GM18505 (cell line): ENCODE data around the gene DOCK1.

ENCODE experiments used
- ATAC-seq: cut with Tn5 transposase; IDR thresholded peaks from one replicate; pipeline ENCODE4 v1.9.1; 2021; ENCODE audit not compliant: unreplicated experiment
- POLR2A ChIP-seq: IDR thresholded peaks from 4 replicates; pipeline ENCODE4 v1.6.1; 2011; ENCODE audit warnings: borderline replicate concordance; ENCODE audit not compliant: insufficient read depth, insufficient read length; ENCODE audit errors: extremely low read depth

The DOCK1 gene

DNA sequence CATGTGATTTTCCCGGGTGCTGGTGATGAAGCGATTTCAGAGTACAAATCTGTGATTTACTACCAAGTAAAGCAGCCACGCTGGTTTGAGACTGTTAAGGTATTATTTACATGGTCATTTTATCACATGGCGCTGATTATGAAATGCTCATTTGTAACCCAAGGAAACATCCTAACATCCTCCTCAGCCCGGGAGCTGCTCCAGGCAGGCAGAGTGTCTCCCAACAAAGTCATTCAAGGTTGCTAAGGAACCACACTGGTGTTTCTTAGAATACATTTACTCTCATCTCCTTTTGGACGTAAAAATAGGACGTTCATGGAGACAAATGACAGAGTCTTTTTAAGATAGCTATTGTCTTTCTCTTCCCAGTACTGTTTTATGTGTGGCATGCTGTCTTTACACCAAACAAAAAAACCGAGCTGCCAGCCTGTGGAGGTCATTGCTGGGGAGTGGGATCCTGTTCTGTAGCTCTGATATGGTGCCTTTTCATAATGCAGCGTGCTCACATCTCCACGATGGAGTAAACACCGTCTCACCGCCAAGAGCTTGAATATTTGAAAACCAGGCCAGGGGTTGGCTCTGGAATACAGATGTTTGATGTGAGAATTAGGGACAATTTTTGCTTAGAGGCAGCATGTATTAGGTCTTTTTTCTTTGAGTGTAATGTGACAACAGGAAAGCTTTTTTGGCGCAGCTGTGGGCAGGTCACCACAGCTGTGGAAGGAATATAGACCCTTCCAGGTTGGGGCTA, 119.6 kb downstream of the DOCK1 start:
- no peak for ATAC-seq
- TF ChIP-seq POLR2A = no peak

- TF ChIP-seq POLR2A = no peak
- no peak for ATAC-seq
These were observed 122.6 kb downstream of the DOCK1 start for GRCh38 chr10:127027786-127028185.

- ATAC-seq = no peak
- no peak for TF ChIP-seq POLR2A
These were observed 123.3 kb downstream of the DOCK1 start for GRCh38 chr10:127028556-127028955.

DNA sequence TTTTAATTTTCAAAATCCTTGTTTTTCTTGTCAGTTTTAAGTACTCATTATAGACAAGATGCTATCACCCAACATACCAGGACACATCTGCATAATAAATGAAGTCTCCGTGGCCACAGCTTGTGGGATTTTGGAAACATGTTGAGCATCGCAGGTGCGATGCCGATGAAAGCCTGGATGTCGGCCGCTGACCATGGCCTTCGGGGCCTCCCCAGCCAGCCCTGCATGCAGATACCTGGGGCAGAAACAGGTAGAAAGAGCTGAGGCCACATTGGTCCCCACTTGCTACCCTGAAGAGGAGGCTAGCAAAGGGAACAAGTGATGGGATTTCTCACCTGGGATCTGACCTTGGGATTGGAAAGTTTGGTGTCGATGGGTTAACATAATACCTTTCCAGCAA, 123.8 kb downstream of the DOCK1 start:
- ATAC-seq = no peak
- TF ChIP-seq POLR2A = no peak

GRCh38 chr10:127033216-127034033, 128.2 kb downstream of the DOCK1 start:
- TF ChIP-seq POLR2A = no peak

DNA sequence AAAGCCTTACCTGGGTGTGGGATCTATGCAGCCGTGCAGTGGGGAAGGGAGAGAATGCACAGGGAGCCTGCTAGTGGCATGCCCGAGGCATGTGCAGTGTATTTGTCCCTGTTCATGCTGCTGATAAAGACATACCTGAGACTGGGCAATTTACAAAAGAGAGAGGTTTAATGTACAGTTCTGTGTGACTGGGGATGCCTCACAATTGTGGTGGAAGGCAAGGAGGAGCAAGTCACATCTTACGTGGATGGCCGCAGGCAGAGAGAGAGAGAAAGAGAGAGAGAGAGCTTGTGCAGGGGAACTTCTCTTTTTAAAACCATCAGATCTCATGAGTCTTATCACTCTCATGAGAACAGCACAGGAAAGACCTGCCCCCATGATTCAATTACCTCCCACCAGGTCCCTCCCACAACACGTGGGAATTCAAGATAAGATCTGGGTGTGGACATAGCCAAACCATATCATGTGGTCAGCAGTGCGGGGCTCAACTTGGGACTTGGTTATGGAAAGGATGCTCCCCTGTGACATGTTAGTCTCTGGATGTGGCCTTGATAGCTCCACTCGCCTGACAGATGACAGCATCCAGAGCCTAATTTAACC, 128.9 kb downstream of the DOCK1 start:
- no peak for ATAC-seq
- TF ChIP-seq POLR2A = no peak

More at GRCh38 chr10:127033216-127034033, 128.2 kb downstream of the DOCK1 start:
- ATAC-seq = no peak

DNA sequence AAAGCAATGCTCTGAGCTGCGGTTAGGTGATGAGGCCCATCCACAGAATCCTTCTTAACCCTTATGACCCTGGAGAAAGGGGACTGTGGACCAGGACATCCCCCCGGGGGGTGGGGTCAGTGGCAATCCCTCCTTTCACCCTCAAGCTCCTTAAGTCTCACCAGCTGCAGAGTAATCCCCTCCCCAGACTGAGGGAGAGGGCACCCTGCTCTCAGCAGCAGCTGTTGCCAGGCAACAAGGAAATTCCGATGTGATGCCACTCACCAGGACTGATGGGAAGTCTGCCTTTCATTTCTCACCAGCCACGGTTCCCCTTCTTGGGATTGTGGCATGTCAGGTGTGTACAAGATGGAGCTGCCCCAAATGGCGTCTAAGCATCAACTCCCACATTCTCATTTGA, 129.6 kb downstream of the DOCK1 start:
- no peak for ATAC-seq
- TF ChIP-seq POLR2A = no peak

- no peak for ATAC-seq
- no peak for TF ChIP-seq POLR2A
These were observed 130.6 kb downstream of the DOCK1 start for GRCh38 chr10:127035827-127036226.

GRCh38 chr10:127036987-127037386, 131.8 kb downstream of the DOCK1 start:
- no peak for TF ChIP-seq POLR2A
- ATAC-seq = no peak

- no peak for TF ChIP-seq POLR2A
- no peak for ATAC-seq
These were observed 134.2 kb downstream of the DOCK1 start for GRCh38 chr10:127039435-127039834.

- ATAC-seq = no peak
- TF ChIP-seq POLR2A = no peak
These were observed 135.5 kb downstream of the DOCK1 start for GRCh38 chr10:127040756-127041155.

DNA sequence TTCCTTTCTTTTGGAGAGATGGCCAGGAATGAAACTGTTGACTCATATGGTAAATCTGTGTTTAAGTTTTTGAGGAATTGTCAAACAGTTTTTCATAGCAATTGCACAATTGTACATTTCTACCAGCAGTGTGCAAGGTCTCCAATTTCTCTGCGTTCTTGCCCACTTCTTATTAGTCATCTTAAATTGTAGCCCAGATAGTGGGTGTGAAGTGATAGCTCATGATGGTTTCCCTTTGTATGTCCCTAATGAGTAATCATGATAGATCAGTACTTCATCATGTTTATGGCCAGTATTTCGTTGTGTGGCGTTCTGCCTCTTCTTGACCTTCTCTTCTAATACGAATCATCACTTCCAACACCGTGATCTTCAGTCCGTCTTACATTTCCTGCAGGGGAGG, 136.3 kb downstream of the DOCK1 start:
- no peak for ATAC-seq
- no peak for TF ChIP-seq POLR2A

- TF ChIP-seq POLR2A = no peak
- no peak for ATAC-seq
These were observed 138.1 kb downstream of the DOCK1 start for GRCh38 chr10:127043301-127043700.
